Measurements from ENCODE around the gene EEF2KMT. TPM values are rescaled to one million over a fixed set of nuclear protein-coding genes. Genes with fewer than 3 reads are reported as not detected.

Gene EEF2KMT
- total RNA-seq, 1 donor from 2014 or later: 9.4 TPM

- no peak overlapping the region for H3K4me3 ChIP-seq (ENCODE audit: low read depth, low read length)
- DNase-seq (ENCODE audit: low read depth): no peak
- no peak for TF ChIP-seq CTCF (conservative IDR thresholded peaks at IDR 0.05; ENCODE audit: low read depth, low read length)
These were observed 61.7 kb downstream of the EEF2KMT start for GRCh38 chr16:5035909-5036227.

Other genes starting within 250 kb of the EEF2KMT start
- 9.1 and 21.0 TPM in 2 replicates for gene PPL, start 160.6 kb downstream of the EEF2KMT start, total RNA-seq
- under 0.01 TPM in 1 of 2 replicates, not detected in the other for gene SEC14L5, start 139.5 kb downstream of the EEF2KMT start, total RNA-seq
- gene NAGPA, start 63.9 kb downstream of the EEF2KMT start, total RNA-seq: 15.8 and 25.6 TPM in 2 replicates
- gene C16orf89, start 31.8 kb downstream of the EEF2KMT start, total RNA-seq: not detected in 2 replicates
- 21.9 and 31.9 TPM in 2 replicates for gene ALG1, start 26.0 kb downstream of the EEF2KMT start, total RNA-seq

All from epithelial cell of proximal tubule (primary cell).